ENCODE results near the gene SLK.

Gene SLK

GRCh38 chr10:104059364-104059763 is 92.4 kb downstream of the SLK start:
- DNase-seq, result no peak

- no peak for DNase-seq
Observed at GRCh38 chr10:104061196-104061595, 94.3 kb downstream of the SLK start.

- no peak for DNase-seq
Observed at GRCh38 chr10:104065748-104066147, 98.8 kb downstream of the SLK start.

DNA sequence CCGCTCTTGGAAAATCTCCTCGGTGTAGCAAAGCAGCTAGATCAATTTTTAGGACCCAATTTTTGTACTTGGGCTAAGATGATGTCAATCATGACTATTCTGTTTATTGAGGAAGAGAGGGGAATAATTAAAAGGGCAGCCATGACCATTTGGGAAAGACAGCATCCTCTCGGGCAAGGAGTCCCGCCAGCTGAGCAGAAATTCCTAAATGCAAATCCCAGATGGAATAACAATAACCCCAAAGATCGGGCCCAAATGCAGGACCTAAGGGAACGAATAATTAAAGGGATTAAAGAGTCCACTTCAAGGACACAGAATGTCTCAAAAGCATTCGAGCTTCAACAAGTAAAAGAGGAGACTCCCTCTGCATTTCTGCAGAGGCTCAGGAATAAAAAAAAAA is 100.0 kb downstream of the SLK start:
- no peak for DNase-seq

GRCh38 chr10:104067525-104067924 is 100.6 kb downstream of the SLK start:
- DNase-seq, result no peak

GRCh38 chr10:104069613-104070012 is 102.7 kb downstream of the SLK start:
- DNase-seq, result no peak

GRCh38 chr10:104072786-104073185 is 105.8 kb downstream of the SLK start:
- DNase-seq, result no peak

- no peak for DNase-seq
Observed at GRCh38 chr10:104074505-104074904, 107.6 kb downstream of the SLK start.

DNA sequence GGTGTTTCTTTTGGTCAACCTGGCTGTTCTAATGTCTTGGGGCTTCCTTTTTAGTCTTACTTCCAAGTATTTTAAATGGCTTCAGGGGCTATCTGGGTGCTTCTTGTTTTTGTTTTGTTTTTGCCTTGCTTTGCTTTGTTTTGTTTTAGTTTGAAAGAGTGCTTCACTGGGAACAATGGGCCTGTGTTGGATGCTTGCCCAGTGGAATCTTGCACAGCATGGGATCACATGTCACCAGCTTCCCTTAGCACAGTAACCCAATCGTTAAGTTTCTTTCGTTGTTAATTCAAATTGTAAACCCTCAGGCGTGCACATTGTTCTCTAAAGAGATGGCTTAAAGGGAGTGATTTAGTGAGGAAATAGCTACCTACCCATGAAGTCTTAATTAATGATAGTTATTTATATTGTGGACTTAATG is 109.8 kb downstream of the SLK start:
- DNase-seq, result no peak

DNA sequence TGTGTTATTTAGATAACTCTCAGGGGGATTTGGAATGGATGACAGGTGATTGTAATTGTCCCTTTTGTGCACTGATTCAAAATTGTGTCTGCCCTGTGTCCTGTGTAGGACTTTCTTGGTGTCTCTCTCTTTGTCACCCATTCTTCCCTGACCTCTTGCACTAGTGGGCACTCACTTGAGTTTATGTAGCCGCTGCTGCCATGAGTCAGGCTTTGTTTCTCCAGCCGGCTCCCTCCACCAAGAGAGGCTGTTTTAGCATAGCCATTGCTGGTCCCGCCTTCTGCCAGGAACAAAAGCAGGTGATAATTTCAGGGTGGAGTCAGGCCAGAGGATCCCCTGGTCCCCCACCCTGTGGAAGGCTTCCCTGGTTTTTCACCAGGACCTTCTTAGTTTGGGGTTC is 110.3 kb downstream of the SLK start:
- no peak for DNase-seq

- DNase-seq, result no peak
Observed at GRCh38 chr10:104077663-104078151, 110.8 kb downstream of the SLK start.

Data from activated CD4-positive, alpha-beta T cell treated with anti-CD3 and anti-CD28 coated beads, Interleukin-2, amount 50 U/mL, for 16 hours (primary cell).